ENCODE results near the gene TNNT2.

Gene TNNT2

DNA sequence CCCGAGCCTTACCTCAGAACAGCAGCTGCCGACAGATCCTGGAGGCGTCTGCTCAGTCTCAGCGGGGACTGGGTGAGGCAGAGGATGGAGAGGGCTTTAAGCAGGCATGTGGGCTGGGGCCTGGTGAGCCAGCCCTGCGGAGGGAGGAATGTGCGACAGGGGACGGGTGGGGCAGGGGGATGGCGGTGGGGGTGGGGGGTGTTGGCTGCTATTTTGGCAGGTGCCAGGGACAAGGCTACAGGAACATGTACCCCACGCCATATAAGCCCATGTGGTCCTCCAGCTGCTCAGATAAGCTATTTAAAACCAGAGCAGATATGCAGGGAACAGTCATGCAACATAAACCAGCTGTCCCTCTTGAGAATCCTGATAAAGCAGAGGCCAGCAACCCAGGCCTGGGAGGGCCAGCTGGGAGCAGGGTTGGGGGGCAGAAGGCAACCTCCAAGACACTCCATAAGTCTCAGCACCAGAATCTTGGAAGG is at the start of gene TNNT2:
TNNT2 (minus strand) TSS at position 70 of the 482 bp plus-strand sequence. CDS start 4,426 bp downstream, outside the sequence.
- no peak for TF ChIP-seq GATA3 (IDR thresholded peaks at IDR 0.05; ENCODE audit: low read depth, low read length)
- peak; percentile 90 for TF ChIP-seq GATA2 (IDR thresholded peaks at IDR 0.05; ENCODE audit: low read depth, low read length)

DNA sequence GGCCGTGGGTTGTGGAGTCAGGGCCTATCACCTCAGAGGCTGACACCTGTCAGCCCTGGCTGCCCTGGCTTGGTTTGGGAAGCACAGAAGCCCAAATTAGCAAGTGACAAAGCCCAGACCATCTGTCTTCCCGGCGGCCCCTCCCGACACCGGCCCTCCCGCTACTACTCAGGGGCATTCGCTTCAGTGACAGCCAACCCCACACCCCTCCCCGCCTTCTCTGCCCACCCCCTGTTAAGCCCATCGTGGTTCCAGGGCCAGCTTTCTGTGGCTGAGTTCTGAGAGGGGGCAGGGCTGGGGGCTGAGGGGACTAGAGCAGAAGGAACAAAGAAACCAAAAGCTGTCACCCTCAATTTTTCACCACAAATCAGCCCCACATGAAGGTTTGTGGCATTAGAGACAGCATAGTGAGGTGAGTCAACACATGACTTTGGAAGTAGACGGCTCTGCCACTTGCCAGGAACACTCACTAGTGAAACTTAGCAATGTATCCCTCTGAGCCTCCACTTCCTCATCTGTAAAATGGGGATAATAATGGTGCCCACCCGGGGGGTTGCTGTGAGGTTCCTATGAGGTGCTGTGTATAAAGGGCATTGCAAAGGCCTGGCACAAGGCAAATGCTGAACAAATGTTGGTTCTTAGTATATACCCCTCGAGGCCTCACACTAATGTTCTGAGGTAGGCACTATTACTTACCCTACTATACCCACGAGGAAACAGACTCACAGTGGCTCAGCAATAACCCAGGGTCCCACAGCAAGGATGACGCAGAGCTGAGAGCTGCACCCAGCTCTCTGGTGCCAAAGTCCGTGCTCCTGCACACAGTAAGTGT is 49.2 kb upstream of the TNNT2 start:
- TF ChIP-seq GATA3 (IDR thresholded peaks at IDR 0.05; ENCODE audit: low read depth, low read length), result no peak
- TF ChIP-seq GATA2 (IDR thresholded peaks at IDR 0.05; ENCODE audit: low read depth, low read length), result no peak

DNA sequence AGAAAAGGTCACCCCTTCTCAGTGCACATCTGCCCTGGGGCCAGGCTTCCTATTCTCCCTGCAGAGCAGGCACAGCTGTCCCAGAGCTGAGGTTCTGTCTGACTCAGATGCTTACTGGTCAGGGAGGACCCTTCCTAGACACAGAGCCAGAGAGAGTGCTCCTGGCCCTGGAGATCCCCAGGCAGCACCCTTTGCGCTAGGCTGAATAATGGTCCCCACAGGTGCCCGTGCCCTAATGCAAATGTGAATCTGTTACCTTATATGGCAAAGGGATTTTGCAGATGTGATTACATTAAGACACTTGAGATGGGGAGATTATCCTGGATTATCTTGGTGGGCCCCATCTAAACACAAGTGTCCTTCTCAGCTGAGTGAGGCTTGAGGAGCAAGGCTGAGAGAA is 46.7 kb upstream of the TNNT2 start:
- TF ChIP-seq GATA2 (IDR thresholded peaks at IDR 0.05; ENCODE audit: low read depth, low read length) (no peak), GATA3 (IDR thresholded peaks at IDR 0.05; ENCODE audit: low read depth, low read length) (no peak)

DNA sequence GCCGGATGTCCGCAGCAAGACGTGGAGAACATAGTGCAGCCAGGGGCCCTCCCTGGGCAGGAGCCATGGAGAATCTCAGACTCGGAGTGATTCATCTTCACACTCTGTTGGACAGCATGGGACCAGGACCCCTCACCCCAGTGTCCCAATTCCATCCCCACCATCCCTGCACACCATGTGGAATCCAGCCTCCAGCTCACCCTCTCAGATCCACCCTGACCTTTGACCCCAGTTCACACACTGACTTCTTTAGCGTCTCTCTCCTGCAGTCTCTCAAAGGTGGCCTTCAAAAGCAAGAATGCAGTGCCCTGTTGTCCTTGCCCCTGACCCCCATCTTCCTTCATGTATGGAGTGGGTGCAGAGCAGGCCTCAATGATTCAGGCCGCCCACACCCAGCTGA is 46.2 kb upstream of the TNNT2 start:
- TF ChIP-seq GATA3 (IDR thresholded peaks at IDR 0.05; ENCODE audit: low read depth, low read length) (no peak), GATA2 (IDR thresholded peaks at IDR 0.05; ENCODE audit: low read depth, low read length) (no peak)

DNA sequence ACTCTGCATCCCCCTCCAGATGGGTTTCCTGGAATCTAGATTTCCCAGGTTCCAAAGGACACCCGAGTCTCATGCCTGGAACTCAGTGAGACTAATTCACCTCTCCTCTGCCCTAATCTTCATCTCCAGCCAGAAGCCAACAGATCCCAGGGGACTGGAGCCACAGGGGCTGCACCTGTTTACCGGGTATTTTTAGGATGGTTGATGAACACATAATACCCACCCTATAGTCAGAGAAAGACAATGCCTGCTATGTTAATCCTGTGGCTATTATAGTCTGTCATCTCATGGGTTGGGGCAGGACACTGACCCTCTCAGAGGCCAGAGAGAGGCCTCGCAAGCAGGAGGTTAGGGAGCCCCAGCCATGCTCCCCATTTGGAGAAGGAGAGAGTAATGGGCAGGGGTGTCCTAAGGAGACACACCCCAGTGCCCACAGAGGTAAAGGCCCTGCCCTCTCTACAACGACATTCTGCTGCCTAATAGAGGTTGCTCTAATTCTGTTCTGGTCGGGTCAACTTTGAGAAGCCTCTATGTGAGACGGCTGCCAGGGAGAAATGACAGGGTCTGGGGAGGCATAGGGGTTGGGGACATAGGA is 45.1 kb upstream of the TNNT2 start:
- no peak for TF ChIP-seq GATA3 (IDR thresholded peaks at IDR 0.05; ENCODE audit: low read depth, low read length)

DNA sequence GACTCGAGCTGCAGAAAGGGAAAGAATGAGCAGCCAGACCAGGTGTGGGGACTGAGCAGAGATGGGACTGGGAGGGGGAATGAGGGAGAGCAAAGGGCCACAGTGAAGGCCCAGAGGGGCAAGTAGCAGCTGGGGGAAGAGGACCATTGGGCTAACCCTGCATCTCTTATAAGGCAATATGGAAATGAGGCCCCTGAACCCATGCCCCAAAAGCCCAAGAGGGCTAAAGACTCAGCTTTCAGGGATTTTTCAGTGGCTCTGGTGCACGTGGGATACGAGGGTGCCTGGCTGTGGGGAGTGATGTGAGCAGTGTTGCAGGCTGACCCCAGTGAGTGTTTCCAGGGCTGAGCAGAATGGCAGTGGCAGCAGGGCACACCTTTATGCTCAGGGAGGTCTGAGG is 44.5 kb upstream of the TNNT2 start:
- TF ChIP-seq GATA3 (IDR thresholded peaks at IDR 0.05; ENCODE audit: low read depth, low read length), result no peak
- no peak for TF ChIP-seq GATA2 (IDR thresholded peaks at IDR 0.05; ENCODE audit: low read depth, low read length)

DNA sequence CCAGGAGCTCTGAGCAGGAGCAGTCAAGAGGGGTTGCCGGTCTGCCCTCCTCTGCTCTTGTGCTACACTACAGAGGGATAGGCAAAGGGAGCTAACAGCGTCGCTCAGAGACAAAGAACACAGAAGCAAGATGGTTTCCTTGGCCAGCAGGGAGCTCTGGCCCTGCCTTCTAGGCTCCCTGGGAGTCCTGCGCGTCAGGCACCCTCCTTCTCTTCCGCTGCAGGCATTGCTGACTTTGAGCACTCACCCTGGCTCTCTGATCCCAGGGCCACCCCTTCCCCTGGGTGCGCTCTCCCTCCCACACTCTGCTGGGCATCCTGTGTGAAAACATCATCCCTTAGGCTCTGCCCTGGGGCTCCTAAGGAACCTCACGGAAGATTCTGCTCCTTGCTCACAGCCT is 43.6 kb upstream of the TNNT2 start:
- TF ChIP-seq GATA2 (IDR thresholded peaks at IDR 0.05; ENCODE audit: low read depth, low read length) (no peak), GATA3 (IDR thresholded peaks at IDR 0.05; ENCODE audit: low read depth, low read length) (no peak)

DNA sequence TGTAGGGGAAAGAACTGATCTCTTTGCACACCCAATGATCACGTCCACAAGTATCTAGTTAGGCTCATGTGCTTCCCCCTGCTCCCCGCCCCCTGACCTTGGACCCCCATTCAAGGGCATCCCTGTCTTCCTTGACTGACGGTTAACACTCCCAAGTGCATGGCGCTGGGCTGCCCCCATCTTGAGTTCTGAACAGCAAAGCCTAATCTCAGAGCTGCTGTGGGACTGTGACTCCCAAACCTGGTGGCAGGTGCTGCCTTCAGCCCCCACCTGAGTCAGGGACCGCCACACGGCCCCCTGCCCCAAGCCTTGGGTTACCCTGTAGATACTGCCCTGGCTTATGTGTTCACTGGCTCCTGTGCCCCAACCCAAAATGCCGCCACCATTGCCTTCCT is 43.1 kb upstream of the TNNT2 start:
- no peak for TF ChIP-seq GATA2 (IDR thresholded peaks at IDR 0.05; ENCODE audit: low read depth, low read length)
- no peak for TF ChIP-seq GATA3 (IDR thresholded peaks at IDR 0.05; ENCODE audit: low read depth, low read length)

DNA sequence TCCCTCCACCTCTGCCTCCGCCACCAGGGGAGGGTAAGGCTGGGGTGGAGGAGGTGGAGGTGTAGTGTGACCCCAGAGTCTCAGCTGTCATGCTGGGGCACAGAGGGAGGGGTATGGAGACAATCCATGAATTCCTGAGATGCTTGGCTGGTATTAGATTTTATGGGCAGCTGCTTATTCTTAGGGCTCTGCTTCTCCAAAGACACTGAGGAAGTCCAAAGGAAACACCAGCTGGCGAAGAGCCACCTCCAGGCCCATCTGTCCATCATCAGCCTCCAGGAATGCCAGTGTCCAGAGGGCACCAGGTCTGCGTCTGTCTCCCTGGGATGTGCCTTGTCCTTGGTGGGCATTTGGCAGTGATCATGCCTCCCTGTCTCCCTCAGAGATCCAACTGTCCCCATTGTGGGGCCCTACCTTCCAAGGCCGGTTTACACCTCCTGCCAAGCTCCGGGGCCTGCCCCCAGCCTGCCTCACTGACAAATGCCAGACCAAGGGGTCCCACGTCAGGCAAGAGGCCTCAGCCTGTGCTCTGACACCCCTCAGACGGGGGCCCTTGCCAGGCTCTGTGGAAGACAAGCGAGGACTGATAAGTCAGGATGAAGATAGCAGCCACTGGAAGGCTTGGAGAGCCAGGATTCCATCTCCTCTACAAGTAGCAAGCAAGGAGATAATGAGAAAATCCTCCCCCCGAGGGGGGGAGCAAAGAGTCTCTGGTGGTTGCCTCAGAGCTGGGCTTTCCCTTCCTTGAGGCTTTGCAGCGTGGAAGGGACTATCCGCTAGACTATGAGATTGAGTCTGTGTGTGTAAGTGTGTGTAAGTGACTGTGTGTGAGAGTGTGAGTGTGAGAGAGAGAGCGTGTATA is 42.5 kb upstream of the TNNT2 start:
- TF ChIP-seq GATA3 (IDR thresholded peaks at IDR 0.05; ENCODE audit: low read depth, low read length) (no peak), GATA2 (IDR thresholded peaks at IDR 0.05; ENCODE audit: low read depth, low read length) (no peak)

DNA sequence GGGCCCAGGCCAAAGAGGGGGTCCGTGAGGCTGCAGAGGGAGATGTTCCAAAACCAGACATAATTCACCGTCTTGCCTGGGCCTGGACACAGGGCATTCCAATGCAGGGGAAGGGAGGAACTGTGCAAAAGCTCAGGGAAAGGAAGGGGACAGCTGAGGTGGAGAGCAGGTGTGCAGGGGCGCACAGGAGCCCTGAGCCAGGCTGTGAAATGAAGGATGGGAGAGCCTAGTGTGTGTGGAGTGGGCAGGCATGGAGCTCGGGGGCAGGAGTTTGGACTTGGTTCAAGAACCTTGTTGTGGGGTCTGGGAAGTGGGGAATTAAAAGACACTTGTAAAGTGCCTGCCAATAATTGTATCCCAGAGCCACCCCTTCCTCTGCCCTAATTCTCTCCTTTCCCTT is 41.8 kb upstream of the TNNT2 start:
- no peak for TF ChIP-seq GATA2 (IDR thresholded peaks at IDR 0.05; ENCODE audit: low read depth, low read length)
- no peak for TF ChIP-seq GATA3 (IDR thresholded peaks at IDR 0.05; ENCODE audit: low read depth, low read length)

DNA sequence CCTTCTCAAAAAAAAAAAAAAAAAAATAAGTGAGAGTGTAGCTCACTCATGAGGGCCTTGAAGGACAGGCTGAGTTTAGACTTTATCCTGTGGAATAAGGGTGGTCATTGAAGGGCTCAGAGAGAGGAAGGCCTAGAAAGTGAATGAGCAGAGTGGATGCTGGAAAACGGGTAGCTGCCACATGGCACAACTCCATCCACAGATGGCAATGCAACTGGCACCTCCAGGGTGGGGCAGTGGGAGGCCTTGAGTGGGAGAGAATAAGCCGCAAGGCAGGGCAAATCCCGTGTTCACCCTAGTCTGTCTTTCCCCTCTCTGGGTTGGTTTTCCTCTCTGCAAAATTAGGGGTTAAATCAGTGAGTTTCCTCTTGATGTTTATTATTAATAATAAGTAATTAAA is 41.0 kb upstream of the TNNT2 start:
- no peak for TF ChIP-seq GATA3 (IDR thresholded peaks at IDR 0.05; ENCODE audit: low read depth, low read length)
- TF ChIP-seq GATA2 (IDR thresholded peaks at IDR 0.05; ENCODE audit: low read depth, low read length), result no peak

DNA sequence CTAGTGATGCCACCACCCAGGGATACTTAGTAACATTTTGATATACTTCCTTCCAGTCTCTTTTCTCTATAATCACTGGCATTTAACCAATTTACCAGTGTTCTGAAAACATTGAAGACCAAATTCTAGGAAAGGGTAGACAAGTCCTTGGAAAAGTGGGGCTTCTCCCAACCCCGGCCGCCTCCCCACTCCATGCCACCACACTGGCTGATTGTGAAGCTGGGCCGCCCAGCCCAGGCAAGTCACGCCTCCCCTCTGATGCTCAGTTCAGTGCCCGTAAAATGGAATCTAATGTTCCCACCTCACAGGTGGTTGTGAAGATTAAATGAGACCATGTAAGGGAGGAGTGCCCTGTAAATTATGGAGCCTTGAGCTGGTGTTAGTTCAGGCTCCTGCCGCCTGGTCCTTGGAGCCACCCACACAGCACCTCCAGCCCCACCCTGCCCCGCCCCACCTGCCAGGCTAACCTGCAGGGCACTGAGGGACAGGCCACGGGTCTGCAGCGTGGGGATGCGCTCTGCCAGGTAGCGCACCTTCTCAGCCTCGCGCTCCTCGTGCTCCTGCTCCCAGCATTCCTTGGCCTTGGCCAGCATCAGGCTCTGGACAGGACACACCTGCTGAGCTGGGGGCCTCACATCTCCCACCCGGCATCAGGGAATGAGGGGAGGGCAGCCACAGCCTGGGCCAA is 36.7 kb upstream of the TNNT2 start:
- TF ChIP-seq GATA3 (IDR thresholded peaks at IDR 0.05; ENCODE audit: low read depth, low read length) (no peak), GATA2 (IDR thresholded peaks at IDR 0.05; ENCODE audit: low read depth, low read length) (no peak)

DNA sequence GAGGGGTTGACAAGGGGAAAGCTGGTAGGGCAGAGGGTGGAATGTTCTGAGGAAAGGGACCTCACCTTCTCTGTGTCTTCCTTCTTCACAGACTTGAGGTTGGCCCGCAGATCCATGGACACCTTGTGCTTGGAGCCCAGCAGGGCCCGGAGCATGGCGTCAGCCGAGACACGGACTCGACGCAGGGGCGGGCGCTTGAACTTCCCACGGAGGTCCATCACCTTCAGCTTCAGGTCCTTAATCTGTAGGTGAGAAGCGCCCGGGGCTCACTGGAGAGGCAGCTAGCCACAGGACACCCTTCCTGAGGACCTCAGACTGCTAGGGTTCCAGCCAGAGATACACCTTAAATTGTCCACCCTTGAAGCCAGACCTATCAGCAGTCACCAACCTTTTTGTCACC is 33.8 kb upstream of the TNNT2 start:
- TF ChIP-seq GATA3 (IDR thresholded peaks at IDR 0.05; ENCODE audit: low read depth, low read length), result no peak
- no peak for TF ChIP-seq GATA2 (IDR thresholded peaks at IDR 0.05; ENCODE audit: low read depth, low read length)

DNA sequence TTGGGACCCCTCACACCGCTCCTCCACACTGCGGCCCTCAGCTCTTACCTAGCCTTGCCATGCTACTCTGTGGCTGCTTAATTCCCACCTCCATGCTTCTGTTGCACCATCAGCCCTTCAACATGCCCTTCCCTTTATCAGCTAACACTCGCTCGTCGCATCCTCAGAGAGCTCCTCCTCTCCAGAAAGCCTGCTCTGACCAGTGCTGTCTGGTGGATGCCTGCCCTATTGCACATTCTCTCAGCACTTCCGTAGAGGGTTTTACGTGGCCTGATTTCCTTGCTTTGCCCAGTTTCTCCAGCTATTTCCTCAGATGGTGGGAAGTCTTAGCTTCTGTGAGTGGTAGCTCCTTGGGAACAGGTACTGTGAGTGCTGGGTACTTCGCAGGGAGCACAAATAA is 32.0 kb upstream of the TNNT2 start:
- TF ChIP-seq GATA2 (IDR thresholded peaks at IDR 0.05; ENCODE audit: low read depth, low read length) (no peak), GATA3 (IDR thresholded peaks at IDR 0.05; ENCODE audit: low read depth, low read length) (no peak)
